GM23338 (cell line): ENCODE results near the gene DOP1A. TPM values are rescaled to one million over a fixed set of nuclear protein-coding genes. Genes with fewer than 3 reads are reported as not detected.

ENCODE experiments used
- ATAC-seq: fragments of 200-7000 bp; cut with Tn5 transposase; 3 replicates; pipeline ENCODE4 v1.9.1; 2020
- DNase-seq: peaks from one replicate; pipeline ENCODE4 v3.0.0-alpha.2; 2015; ENCODE audit warnings: low spot score
- H2AFZ ChIP-seq: fragments of 200-600 bp; sonication (generic); 2 replicates; pipeline ENCODE4 v1.8.0; 2016; ENCODE audit warnings: antibody characterized with exemption, mild to moderate bottlenecking, moderate library complexity
- H3F3A ChIP-seq: fragments of 200-600 bp; sonication (generic); replicated peaks from 2 replicates; pipeline ENCODE4 v1.8.0; 2017; ENCODE audit warnings: antibody characterized with exemption, mixed run types, low read depth
- H3K27ac ChIP-seq: fragments of 200-600 bp; sonication (generic); 2 replicates; pipeline ENCODE4 v1.6.1; 2016; ENCODE audit warnings: low read depth
- H3K27me3 ChIP-seq: fragments of 200-600 bp; sonication (generic); 2 replicates; pipeline ENCODE4 v1.8.0; 2016; ENCODE audit warnings: mild to moderate bottlenecking, mixed run types, moderate library complexity; ENCODE audit not compliant: insufficient read depth
- H3K36me3 ChIP-seq: fragments of 200-600 bp; sonication (generic); 2 replicates; pipeline ENCODE4 v1.8.0; 2016; ENCODE audit warnings: mild to moderate bottlenecking; ENCODE audit not compliant: insufficient read depth
- H3K4me1 ChIP-seq: fragments of 200-600 bp; sonication (generic); 2 replicates; pipeline ENCODE4 v1.8.0; 2016; ENCODE audit warnings: mild to moderate bottlenecking, moderate library complexity; ENCODE audit not compliant: insufficient read depth
- H3K4me2 ChIP-seq: fragments of 200-600 bp; sonication (generic); 2 replicates; pipeline ENCODE4 v1.7.1; 2017; ENCODE audit warnings: mixed run types
- H3K4me3 ChIP-seq: fragments of 200-600 bp; sonication (generic); 2 replicates; pipeline ENCODE4 v1.6.1; 2016; ENCODE audit warnings: mixed run types
- H3K79me2 ChIP-seq: fragments of 200-600 bp; sonication (generic); replicated peaks from 2 replicates; pipeline ENCODE4 v1.8.0; 2017; ENCODE audit warnings: mild to moderate bottlenecking; ENCODE audit not compliant: insufficient read depth
- H3K9me2 ChIP-seq: fragments of 200-600 bp; sonication (generic); 2 replicates; pipeline ENCODE4 v1.8.0; 2017; ENCODE audit not compliant: insufficient read depth
- H4K20me1 ChIP-seq: fragments of 200-600 bp; sonication (generic); replicated peaks from 2 replicates; pipeline ENCODE4 v1.8.0; 2017; ENCODE audit warnings: mild to moderate bottlenecking; ENCODE audit not compliant: insufficient read depth
- H3K27ac Mint-ChIP-seq: 2 replicates; pipeline ENCODE4 v1.8.0; 2020; ENCODE audit warnings: inconsistent platforms, mild to moderate bottlenecking, moderate library complexity, mixed read lengths
- H3K27me3 Mint-ChIP-seq: 3 replicates; pipeline ENCODE4 v1.8.0; 2022; ENCODE audit warnings: low read depth, mild to moderate bottlenecking, moderate library complexity, mixed read lengths, inconsistent platforms; ENCODE audit not compliant: insufficient read depth, poor library complexity
- H3K36me3 Mint-ChIP-seq: 3 replicates; pipeline ENCODE4 v1.8.0; 2021; ENCODE audit warnings: low read depth, mild to moderate bottlenecking, inconsistent platforms, moderate library complexity, mixed read lengths
- H3K4me1 Mint-ChIP-seq: 3 replicates; pipeline ENCODE4 v1.8.0; 2020; ENCODE audit warnings: mild to moderate bottlenecking, inconsistent platforms, mixed read lengths
- H3K4me3 Mint-ChIP-seq: 3 replicates; pipeline ENCODE4 v1.8.0; 2021; ENCODE audit warnings: moderate library complexity, mild to moderate bottlenecking, inconsistent platforms, mixed read lengths
- H3K9me3 Mint-ChIP-seq: 3 replicates; pipeline ENCODE4 v1.8.0; 2020; ENCODE audit warnings: moderate library complexity, mild to moderate bottlenecking, inconsistent platforms, mixed read lengths
- CREB1 ChIP-seq: fragments of 250-450 bp; sonication (Bioruptor Pico); IDR thresholded peaks from 2 replicates; pipeline ENCODE4 v1.5.0; 2020; ENCODE audit warnings: low read depth, mild to moderate bottlenecking, moderate library complexity
- CTCF ChIP-seq, 2 experiments: fragments of 200-600 bp in 1 of 2; sonication (generic) in 1 of 2; conservative IDR thresholded peaks; 2 replicates each; pipeline versions ENCODE4 v1.5.1 to v1.6.1; 2016 to 2017; ENCODE audit warnings: antibody characterized with exemption in 2 of 2, low read depth in 2 of 2, mild to moderate bottlenecking in 2 of 2, moderate library complexity in 1 of 2
- ETS1 ChIP-seq: IDR thresholded peaks from 2 replicates; pipeline ENCODE4 v1.6.1; 2016; ENCODE audit warnings: antibody characterized with exemption
- EZH2 ChIP-seq: fragments of 200-600 bp; sonication (generic); IDR thresholded peaks from one replicate; pipeline ENCODE4 v1.8.0; 2017; ENCODE audit warnings: antibody characterized with exemption, mild to moderate bottlenecking, low read depth; ENCODE audit not compliant: unreplicated experiment
- EZH2phosphoT487 ChIP-seq: fragments of 200-600 bp; sonication (generic); IDR thresholded peaks from one replicate; pipeline ENCODE4 v1.8.1; 2018; ENCODE audit warnings: antibody characterized with exemption; ENCODE audit not compliant: unreplicated experiment
- JUNB ChIP-seq: IDR thresholded peaks from one replicate; pipeline ENCODE4 v1.6.1; 2016; ENCODE audit warnings: antibody characterized with exemption; ENCODE audit not compliant: unreplicated experiment
- NANOG ChIP-seq: IDR thresholded peaks from 2 replicates; pipeline ENCODE4 v1.6.1; 2016; ENCODE audit warnings: antibody characterized with exemption, borderline replicate concordance
- POLR2AphosphoS5 ChIP-seq: IDR thresholded peaks from 2 replicates; pipeline ENCODE4 v1.6.1; 2016; ENCODE audit warnings: antibody characterized with exemption, low read depth
- REST ChIP-seq: IDR thresholded peaks from one replicate; pipeline ENCODE4 v1.6.1; 2018; ENCODE audit warnings: antibody characterized with exemption; ENCODE audit not compliant: unreplicated experiment
- STAT1 ChIP-seq: IDR thresholded peaks from one replicate; pipeline ENCODE4 v1.6.1; 2016; ENCODE audit warnings: antibody characterized with exemption; ENCODE audit not compliant: unreplicated experiment
- ZNF331 ChIP-seq: fragments of 250-450 bp; sonication (Bioruptor Pico); IDR thresholded peaks from 2 replicates; pipeline ENCODE4 v1.5.0; 2020; ENCODE audit warnings: low read depth, mild to moderate bottlenecking, moderate library complexity
- polyA plus RNA-seq: library from polyadenylated mRNA; unstranded; fragments of >200 nt; fragmentation: Nextera tagmentation; extraction: Ambion mirVana; gene quantifications from 2 replicates; pipeline ENCODE4 v1.2.1, GENCODE V29; 2016
- total RNA-seq: library from RNA; depleted of rRNA; stranded (reverse); fragments of >200 nt; shearing (Covaris generic); gene quantifications from 2 replicates; pipeline ENCODE4 v1.2.3, GENCODE V29; 2014

The DOP1A gene
- total and polyA plus RNA-seq, 2 experiments from 2014 or later = 3.9 to 18.6 TPM

GRCh38 chr6:83097204-83097603 lies 29.7 kb downstream of the DOP1A start:
- Histone ChIP-seq H3F3A (no peaks in the 10 kb centered on the region), H3K27me3 (no peaks in the 10 kb centered on the region), H3K4me3 (no peak overlapping the region), H2AFZ (no peak overlapping the region), H3K4me1 (peaks cover 5% of the 10 kb centered on the region; the same call in 1 of the 2 replicates), H3K9me2 (no peaks in the 10 kb centered on the region), H4K20me1 (no peaks in the 10 kb centered on the region), H3K79me2 (peaks cover 24% of the 10 kb centered on the region), H3K27ac (no peak overlapping the region), H3K4me2 (no peak overlapping the region), H3K36me3 (no peaks in the 10 kb centered on the region)
- Mint-ChIP-seq H3K4me3 (no peak overlapping the region), H3K9me3 (no peaks in the 10 kb centered on the region), H3K27me3 (no peaks in the 10 kb centered on the region), H3K36me3 (peaks cover 2% of the 10 kb centered on the region; the same call in 2 of the 3 replicates), H3K4me1 (peaks cover 4% of the 10 kb centered on the region; the same call in 2 of the 3 replicates), H3K27ac (no peak overlapping the region)
- TF ChIP-seq JUNB = no peak
- no peak for TF ChIP-seq CTCF (conservative IDR thresholded peaks at IDR 0.05; ENCODE audit: low read depth in 2 of 2)
- TF ChIP-seq NANOG = no peak
- TF ChIP-seq POLR2AphosphoS5 = no peak
- TF ChIP-seq STAT1 = no peak
- TF ChIP-seq ETS1 = no peak
- no peak for TF ChIP-seq ZNF331 (CRISPR knock-in tag)
- TF ChIP-seq CREB1 (CRISPR knock-in tag) = no peak
- no peak for TF ChIP-seq EZH2phosphoT487
- DNase-seq (no peak), ATAC-seq (no peak)

GRCh38 chr6:83097675-83098074 lies 30.2 kb downstream of the DOP1A start:
- Histone ChIP-seq H3K27me3 (no peaks in the 10 kb centered on the region), H3K36me3 (no peaks in the 10 kb centered on the region), H3K79me2 (peaks cover 24% of the 10 kb centered on the region), H2AFZ (no peak overlapping the region), H3K4me1 (peaks cover 10% of the 10 kb centered on the region), H4K20me1 (no peaks in the 10 kb centered on the region), H3K27ac (no peak overlapping the region), H3F3A (no peaks in the 10 kb centered on the region), H3K9me2 (no peaks in the 10 kb centered on the region), H3K4me2 (no peak overlapping the region), H3K4me3 (no peak overlapping the region)
- no peaks in the 10 kb centered on the region for H3K27me3 Mint-ChIP-seq
- no peaks in the 10 kb centered on the region for H3K9me3 Mint-ChIP-seq
- H3K4me3 Mint-ChIP-seq = no peak overlapping the region
- H3K36me3 Mint-ChIP-seq = peaks cover 4% of the 10 kb centered on the region; the same call in 2 of the 3 replicates
- peaks cover 6% of the 10 kb centered on the region; the same call in 2 of the 3 replicates for H3K4me1 Mint-ChIP-seq
- ATAC-seq = no peak
- H3K27ac Mint-ChIP-seq = no peak overlapping the region
- no peak for DNase-seq
- TF ChIP-seq POLR2AphosphoS5 (no peak), EZH2phosphoT487 (no peak), EZH2 (no peak), ZNF331 (CRISPR knock-in tag) (no peak), ETS1 (no peak), JUNB (no peak), CREB1 (CRISPR knock-in tag) (no peak), REST (no peak)
